Measurements from ENCODE around the gene BCL2L11.
A peak's percentile ranks its signal among the peaks of the same experiment; 100 is the strongest.

Gene BCL2L11

GRCh38 chr2:111117598-111118480 lies 2.9 kb upstream of the BCL2L11 start:
- DNase-seq (ENCODE audit: low read depth in 2 of 2): no peak

- no peak for DNase-seq (ENCODE audit: low read depth in 2 of 2)
Observed at GRCh38 chr2:111118481-111118980, 2.2 kb upstream of the BCL2L11 start.

- DNase-seq (ENCODE audit: low read depth in 2 of 2): peak in 1 of 2 donors; percentile 5
Observed at GRCh38 chr2:111118981-111119821, 1.5 kb upstream of the BCL2L11 start.

GRCh38 chr2:111119822-111120252 lies 877 bp upstream of the BCL2L11 start:
- DNase-seq (ENCODE audit: low read depth in 2 of 2): no peak

- DNase-seq (ENCODE audit: low read depth in 2 of 2): peak in 1 of 2 donors; percentile 25
Observed at GRCh38 chr2:111121028-111121827, 514 bp downstream of the BCL2L11 start.

- DNase-seq (ENCODE audit: low read depth in 2 of 2): peak; percentile 40 to 53
Observed at GRCh38 chr2:111121828-111122630, 1.3 kb downstream of the BCL2L11 start.

- peak in 1 of 2 donors; percentile 14 for DNase-seq (ENCODE audit: low read depth in 2 of 2)
Observed at GRCh38 chr2:111122631-111123421, 2.1 kb downstream of the BCL2L11 start.

- no peak for DNase-seq (ENCODE audit: low read depth in 2 of 2)
Observed at GRCh38 chr2:111123751-111124150, 3.0 kb downstream of the BCL2L11 start.

GRCh38 chr2:111126581-111126980 lies 5.9 kb downstream of the BCL2L11 start:
- DNase-seq (ENCODE audit: low read depth in 2 of 2): no peak

GRCh38 chr2:111127351-111127750 lies 6.6 kb downstream of the BCL2L11 start:
- no peak for DNase-seq (ENCODE audit: low read depth in 2 of 2)

- DNase-seq (ENCODE audit: low read depth in 2 of 2): no peak
Observed at GRCh38 chr2:111128096-111128495, 7.4 kb downstream of the BCL2L11 start.

GRCh38 chr2:111133603-111134002 lies 12.9 kb downstream of the BCL2L11 start:
- DNase-seq (ENCODE audit: low read depth in 2 of 2): no peak

- DNase-seq (ENCODE audit: low read depth in 2 of 2): no peak
Observed at GRCh38 chr2:111134055-111134454, 13.3 kb downstream of the BCL2L11 start.

GRCh38 chr2:111135237-111135909 lies 14.7 kb downstream of the BCL2L11 start:
- no peak for DNase-seq (ENCODE audit: low read depth in 2 of 2)

GRCh38 chr2:111135910-111136297 lies 15.2 kb downstream of the BCL2L11 start:
- no peak for DNase-seq (ENCODE audit: low read depth in 2 of 2)

GRCh38 chr2:111138839-111139238 lies 18.1 kb downstream of the BCL2L11 start:
- no peak for DNase-seq (ENCODE audit: low read depth in 2 of 2)

- no peak for DNase-seq (ENCODE audit: low read depth in 2 of 2)
Observed at GRCh38 chr2:111139637-111140317, 19.1 kb downstream of the BCL2L11 start.

GRCh38 chr2:111140815-111141214 lies 20.1 kb downstream of the BCL2L11 start:
- DNase-seq (ENCODE audit: low read depth in 2 of 2): no peak

GRCh38 chr2:111142101-111142500 lies 21.4 kb downstream of the BCL2L11 start:
- no peak for DNase-seq (ENCODE audit: low read depth in 2 of 2)
